Cardiac muscle cell (in vitro differentiated cells and primary cell): ENCODE results near the gene HBA2. TPM values are rescaled to one million over a fixed set of nuclear protein-coding genes. Genes with fewer than 3 reads are reported as not detected.
"Not testable (repeated sequence)": the region's sequence is repeated elsewhere in the genome, so short reads cannot be mapped to it uniquely, and the experiment has no call there.

Source experiments
- DNase-seq, 2 donors: peaks; one replicate each; pipeline versions ENCODE4 v3.0.0 to v3.0.0-alpha.2; 2010 to 2017; ENCODE audit warnings: low read depth in 1 of 2, low spot score in 1 of 2
- H3K27ac ChIP-seq: fragments of 200-600 bp; sonication (generic); 2 replicates; pipeline ENCODE4 v1.5.1; 2016
- H3K27me3 ChIP-seq: fragments of 200-600 bp; sonication (generic); 2 replicates; pipeline ENCODE4 v1.6.0; 2016; ENCODE audit warnings: control low read depth
- H3K36me3 ChIP-seq: fragments of 200-600 bp; sonication (generic); 2 replicates; pipeline ENCODE4 v1.5.1; 2016; ENCODE audit warnings: control low read depth
- H3K4me1 ChIP-seq: fragments of 200-600 bp; sonication (generic); 2 replicates; pipeline ENCODE4 v1.8.1; 2017; ENCODE audit warnings: low read depth, mild to moderate bottlenecking, mixed run types
- H3K4me3 ChIP-seq: fragments of 200-600 bp; sonication (generic); 2 replicates; pipeline ENCODE4 v1.5.1; 2016; ENCODE audit warnings: mild to moderate bottlenecking
- H3K9me3 ChIP-seq: fragments of 200-600 bp; sonication (generic); 2 replicates; pipeline ENCODE4 v1.5.1; 2017; ENCODE audit warnings: low read depth, mild to moderate bottlenecking, control low read depth
- CTCF ChIP-seq: IDR thresholded peaks from 2 replicates; pipeline ENCODE4 v1.5.1; 2012; ENCODE audit warnings: low read depth, mild to moderate bottlenecking, low read length
- polyA plus RNA-seq: library from polyadenylated mRNA; unstranded; fragments of >200 nt; fragmentation: Nextera tagmentation; extraction: Ambion mirVana; gene quantifications from 2 replicates; pipeline ENCODE4 v1.2.1, GENCODE V29; 2016
- total RNA-seq: library from RNA; depleted of rRNA; stranded (reverse); fragments of >200 nt; gene quantifications from 2 replicates; pipeline ENCODE4 v1.2.3, GENCODE V29; 2016

Gene HBA2
- total and polyA plus RNA-seq, 2 experiments from 2014 or later, result 1.3 TPM; not detected in 1

- no peak overlapping the region for H3K4me3 ChIP-seq
- H3K4me1 ChIP-seq, result no peaks in the 10 kb centered on the region
- no peaks in the 10 kb centered on the region for H3K36me3 ChIP-seq
- H3K27me3 ChIP-seq, result peaks cover 82% of the 10 kb centered on the region
- no peak overlapping the region for H3K27ac ChIP-seq
- TF ChIP-seq CTCF, result no peak
- H3K9me3 ChIP-seq, result no peaks in the 10 kb centered on the region
- no peak for DNase-seq
Observed at GRCh38 chr16:175011-175949, 2.6 kb downstream of the HBA2 start.

- peaks cover 75% of the 10 kb centered on the region for H3K27me3 ChIP-seq
- DNase-seq, H3K36me3 ChIP-seq, H3K27ac ChIP-seq, H3K4me3 ChIP-seq, H3K4me1 ChIP-seq, H3K9me3 ChIP-seq: not testable (repeated sequence)
Observed at GRCh38 chr16:176006-176405, 3.3 kb downstream of the HBA2 start.

- H3K4me1 ChIP-seq, H3K9me3 ChIP-seq, H3K36me3 ChIP-seq, DNase-seq, H3K4me3 ChIP-seq, H3K27ac ChIP-seq: not testable (repeated sequence)
- peaks cover 68% of the 10 kb centered on the region for H3K27me3 ChIP-seq
Observed at GRCh38 chr16:176477-177382, 4.1 kb downstream of the HBA2 start, which contains the start of gene HBA1. Gene HBA1, plus strand, starts transcription at chr16:176680. Its CDS starts 37 bp downstream, at chr16:176717.

- Histone ChIP-seq H3K27ac (no peak overlapping the region), H3K4me1 (no peaks in the 10 kb centered on the region), H3K4me3 (no peak overlapping the region), H3K9me3 (no peaks in the 10 kb centered on the region), H3K36me3 (no peaks in the 10 kb centered on the region), H3K27me3 (peaks cover 64% of the 10 kb centered on the region)
- no peak for TF ChIP-seq CTCF
- DNase-seq, result peak in 1 of 2 donors; percentile 28
Observed at GRCh38 chr16:177394-177822, 4.7 kb downstream of the HBA2 start.

- Histone ChIP-seq H3K27ac (no peak overlapping the region), H3K36me3 (no peaks in the 10 kb centered on the region), H3K4me1 (no peaks in the 10 kb centered on the region), H3K9me3 (no peaks in the 10 kb centered on the region), H3K4me3 (no peak overlapping the region), H3K27me3 (peaks cover 63% of the 10 kb centered on the region)
- TF ChIP-seq CTCF, result no peak
- DNase-seq, result no peak
Observed at GRCh38 chr16:177981-178667, 5.4 kb downstream of the HBA2 start.

- Histone ChIP-seq H3K4me1 (no peaks in the 10 kb centered on the region), H3K9me3 (no peaks in the 10 kb centered on the region), H3K27me3 (peaks cover 58% of the 10 kb centered on the region), H3K4me3 (no peak overlapping the region), H3K36me3 (no peaks in the 10 kb centered on the region), H3K27ac (no peak overlapping the region)
- no peak for TF ChIP-seq CTCF
- no peak for DNase-seq
Observed at GRCh38 chr16:178668-179015, 6.0 kb downstream of the HBA2 start.
